Testis (tissue), 3 donors: ENCODE results near the gene SPI1. TPM values are rescaled to one million over a fixed set of nuclear protein-coding genes. Genes with fewer than 3 reads are reported as not detected.
"Not testable (repeated sequence)": the region's sequence is repeated elsewhere in the genome, so short reads cannot be mapped to it uniquely, and the experiment has no call there.

ENCODE experiments used
- DNase-seq: peaks from one replicate; pipeline ENCODE4 v3.0.0-alpha.2; 2019
- H3K27ac ChIP-seq, 2 donors: fragments of 200-600 bp; sonication (generic); one replicate each; pipeline ENCODE4 v1.5.1; 2019
- H3K27me3 ChIP-seq: fragments of 200-600 bp; sonication (generic); one replicate; pipeline ENCODE4 v1.5.1; 2019
- H3K36me3 ChIP-seq: fragments of 200-600 bp; sonication (generic); one replicate; pipeline ENCODE4 v1.5.1; 2017; ENCODE audit warnings: low read depth; ENCODE audit errors: missing control alignments
- H3K4me1 ChIP-seq: fragments of 200-600 bp; sonication (generic); one replicate; pipeline ENCODE4 v1.5.1; 2019
- H3K4me3 ChIP-seq, 2 donors: fragments of 200-600 bp; sonication (generic); one replicate each; pipeline ENCODE4 v1.5.1; 2017 to 2019
- H3K9me3 ChIP-seq: fragments of 200-600 bp; sonication (generic); one replicate; pipeline ENCODE4 v1.5.1; 2017
- CTCF ChIP-seq, 3 experiments: fragments of 450-650 bp in 2 of 3; fragments of 200-600 bp in 1 of 3; sonication (generic) in 1 of 3; IDR thresholded peaks; one replicate each; pipeline ENCODE4 v1.5.1; 2016 to 2019; ENCODE audit warnings: antibody characterized with exemption in 3 of 3, mild to moderate bottlenecking in 2 of 3, moderate library complexity in 1 of 3
- POLR2A ChIP-seq: fragments of 450-650 bp; IDR thresholded peaks from one replicate; pipeline ENCODE4 v1.6.1; 2017; ENCODE audit warnings: antibody characterized with exemption, mild to moderate bottlenecking, moderate library complexity
- WGBS, 2 donors: methylation state at CpG; one replicate each; pipeline ENCODE4 v1.1.5; 2018; 5-methylcytosine and 5-hydroxymethylcytosine counted together
- intact Hi-C: fragments of 100-400 bp; cut with DNase I; formaldehyde crosslinking; loops from one replicate; pipeline ENCODE4 v1.15.1; 2023; ENCODE audit warnings: low total_unique reads
- polyA plus RNA-seq: library from polyadenylated mRNA; stranded (reverse); fragments of 350-450 nt; fragmentation: Illumina TruSeq; extraction: RNeasy Lipid Tissue Mini Kit (QIAGEN cat#74804); gene quantifications from one replicate; pipeline ENCODE4 v1.2.3, GENCODE V29; 2014; ENCODE audit warnings: low read depth, low replicate concordance; ENCODE audit not compliant: insufficient read depth
- total RNA-seq, 2 donors: library from RNA; depleted of rRNA; stranded (reverse); fragments of >200 nt; gene quantifications; one replicate each; pipeline ENCODE4 v1.2.3, GENCODE V29; 2016

The SPI1 gene
- total and polyA plus RNA-seq, 3 donors from 2014 or later, result 4.6 to 16.3 (median 7.4) TPM

GRCh38 chr11:47318166-47318565 lies 60.2 kb downstream of the SPI1 start:
- H3K36me3 ChIP-seq, result no peaks in the 10 kb centered on the region
- no peaks in the 10 kb centered on the region for H3K9me3 ChIP-seq
- H3K27me3 ChIP-seq, result no peaks in the 10 kb centered on the region
- TF ChIP-seq CTCF (IDR thresholded peaks at IDR 0.05), result no peak
- no peak for TF ChIP-seq POLR2A
- H3K27ac ChIP-seq, result no peak overlapping the region
- DNase-seq, result no peak
- H3K4me3 ChIP-seq, result no peak overlapping the region
- 94 to 97% methylated on average over 2 of the region's 2 CpGs for WGBS, 2 donors
- intact Hi-C loops, result no loop called here
- H3K4me1 ChIP-seq, result no peaks in the 10 kb centered on the region

- H3K4me3 ChIP-seq, result no peak overlapping the region
- DNase-seq, result no peak
- WGBS, 2 donors, result 86 to 88% methylated on average over 5 of the region's 5 CpGs
- H3K36me3 ChIP-seq, result no peaks in the 10 kb centered on the region
- no peak overlapping the region for H3K27ac ChIP-seq
- TF ChIP-seq CTCF (IDR thresholded peaks at IDR 0.05), result no peak
- TF ChIP-seq POLR2A, result no peak
- intact Hi-C loops, result no loop called here
- no peaks in the 10 kb centered on the region for H3K27me3 ChIP-seq
- H3K4me1 ChIP-seq, result no peaks in the 10 kb centered on the region
- no peaks in the 10 kb centered on the region for H3K9me3 ChIP-seq
These were observed 61.1 kb downstream of the SPI1 start for GRCh38 chr11:47317064-47317828.

GRCh38 chr11:47316501-47316900 lies 61.8 kb downstream of the SPI1 start:
- H3K36me3 ChIP-seq, H3K9me3 ChIP-seq, H3K4me3 ChIP-seq, H3K27ac ChIP-seq, H3K4me1 ChIP-seq, intact Hi-C loops, H3K27me3 ChIP-seq: not testable (repeated sequence)
- WGBS, 2 donors, result 86 to 94% methylated on average over 8 of the region's 8 CpGs
- peak; percentile 6 for DNase-seq

GRCh38 chr11:47314992-47315391 lies 63.4 kb downstream of the SPI1 start:
- intact Hi-C loops, result no loop called here
- no peak for TF ChIP-seq POLR2A
- no peak for TF ChIP-seq CTCF (IDR thresholded peaks at IDR 0.05)
- H3K4me3 ChIP-seq, result no peak overlapping the region
- H3K27ac ChIP-seq, result no peak overlapping the region
- no peaks in the 10 kb centered on the region for H3K27me3 ChIP-seq
- no peaks in the 10 kb centered on the region for H3K36me3 ChIP-seq
- H3K9me3 ChIP-seq, result no peaks in the 10 kb centered on the region
- no peaks in the 10 kb centered on the region for H3K4me1 ChIP-seq
- peak; percentile 9 for DNase-seq
- 84 to 91% methylated on average over 5 of the region's 5 CpGs for whole genome bisulfite sequencing, 2 donors

- TF ChIP-seq POLR2A (no peak), CTCF (IDR thresholded peaks at IDR 0.05) (no peak)
- Histone ChIP-seq H3K4me1 (no peaks in the 10 kb centered on the region), H3K9me3 (no peaks in the 10 kb centered on the region), H3K36me3 (no peaks in the 10 kb centered on the region), H3K4me3 (no peak overlapping the region), H3K27ac (no peak overlapping the region), H3K27me3 (no peaks in the 10 kb centered on the region)
- DNase-seq, result peak; percentile 2
- intact Hi-C loops, result no loop called here
- WGBS, 2 donors, result 91% methylated on average over 6 of the region's 6 CpGs
These were observed 70.1 kb downstream of the SPI1 start for GRCh38 chr11:47308050-47308823.
